Lung (tissue), 12 donors: Measurements from ENCODE around the gene UBALD2. TPM values are rescaled to one million over a fixed set of nuclear protein-coding genes. Genes with fewer than 3 reads are reported as not detected.

Experiments
- ATAC-seq: fragments of 200-7000 bp; cut with Tn5 transposase; one replicate; pipeline ENCODE4 v1.9.1; 2020; ENCODE audit warnings: moderate number of reproducible peaks; ENCODE audit not compliant: insufficient read depth, low FRiP score
- DNase-seq, 3 donors: peaks; one replicate each; pipeline ENCODE4 v3.0.0-alpha.2; 2013 to 2017
- H3K27ac ChIP-seq, 2 donors: one replicate each; pipeline ENCODE4 v1.5.1; 2013; ENCODE audit warnings: mild to moderate bottlenecking in 2 of 2, moderate library complexity in 2 of 2, control low read depth in 1 of 2, inconsistent platforms in 1 of 2, low read depth in 1 of 2, low read length in 1 of 2
- H3K27me3 ChIP-seq, 3 donors: one replicate each; pipeline ENCODE4 v1.5.1; 2013; ENCODE audit warnings: low read length in 2 of 3; ENCODE audit not compliant: control insufficient read depth in 3 of 3, insufficient read depth in 3 of 3
- H3K36me3 ChIP-seq, 4 donors: one replicate each; pipeline ENCODE4 v1.5.1; 2013; ENCODE audit warnings: low read length in 4 of 4, mild to moderate bottlenecking in 1 of 4, moderate library complexity in 1 of 4; ENCODE audit not compliant: control insufficient read depth in 4 of 4, insufficient read depth in 4 of 4
- H3K4me1 ChIP-seq, 5 donors: one replicate each; pipeline ENCODE4 v1.5.1; 2013; ENCODE audit warnings: low read length in 5 of 5, mild to moderate bottlenecking in 2 of 5, moderate library complexity in 1 of 5; ENCODE audit not compliant: control insufficient read depth in 5 of 5, insufficient read depth in 5 of 5
- H3K4me3 ChIP-seq: one replicate; pipeline ENCODE4 v1.5.1; 2013; ENCODE audit warnings: mild to moderate bottlenecking, control low read depth, moderate library complexity
- H3K9ac ChIP-seq, 2 donors: one replicate each; pipeline ENCODE4 v1.5.1; 2013; ENCODE audit warnings: low read length in 2 of 2, control low read depth in 1 of 2; ENCODE audit not compliant: insufficient read depth in 1 of 2
- H3K9me3 ChIP-seq, 4 donors: one replicate each; pipeline ENCODE4 v1.5.1; 2013; ENCODE audit warnings: low read length in 3 of 4, mild to moderate bottlenecking in 1 of 4, moderate library complexity in 1 of 4; ENCODE audit not compliant: control insufficient read depth in 4 of 4, insufficient read depth in 3 of 4
- CTCF ChIP-seq: IDR thresholded peaks from 2 replicates; pipeline ENCODE4 v1.5.1; 2012; ENCODE audit warnings: mild to moderate bottlenecking; ENCODE audit errors: control extremely low read depth, extremely low read depth
- WGBS, 2 donors: extraction: QIAGEN DNeasy Blood & Tissue Kit; methylation state at CpG; one replicate each; pipeline ENCODE4 v1.1.7; 2013; 5-methylcytosine and 5-hydroxymethylcytosine counted together
- polyA plus RNA-seq, 2 donors: library from polyadenylated mRNA; stranded (reverse); fragments of 200-250 nt; gene quantifications; one replicate each; pipeline ENCODE4 v1.2.1, GENCODE V29; 2013
- total RNA-seq, 2 donors: library from RNA; depleted of rRNA in 1 of 2; stranded (reverse); fragments of >200 nt in 1 of 2; gene quantifications; one replicate each; pipeline ENCODE4 v1.2.1, GENCODE V29; 2014 to 2021
- donor health status: control.
- donor health status: control.
- donor health status: Bipolar disorder and iron deficiency.
- donor health status: healthy.
- donor health status: DM: yes; HTN: yes; CAD: no.

Gene UBALD2
- total and polyA plus RNA-seq, 4 donors: 11.6 to 64.0 (median 58.5) TPM

- H3K9me3 ChIP-seq: no peaks in the 10 kb centered on the region
- DNase-seq: no peak
- no peak overlapping the region for H3K4me3 ChIP-seq
- no peak for ATAC-seq
- H3K36me3 ChIP-seq: peaks cover 0 to 4% (median 0%) of the 10 kb centered on the region in 4 donors
- WGBS, 2 donors: 88 to 93% methylated on average over 21 to 23 of the region's 23 CpGs
- peaks cover 0 to 4% (median 3%) of the 10 kb centered on the region in 5 donors for H3K4me1 ChIP-seq
- no peaks in the 10 kb centered on the region for H3K27me3 ChIP-seq
- TF ChIP-seq CTCF: no peak
- H3K9ac ChIP-seq: no peak overlapping the region
- H3K27ac ChIP-seq: no peak overlapping the region
Observed at GRCh38 chr17:76281573-76282371, 16.6 kb downstream of the UBALD2 start.

GRCh38 chr17:76292567-76292966 lies 27.4 kb downstream of the UBALD2 start:
- Histone ChIP-seq H3K4me3 (no peak overlapping the region), H3K4me1 (no peaks in the 10 kb centered on the region), H3K27ac (no peak overlapping the region), H3K9me3 (peaks cover 0 to 3% (median 0%) of the 10 kb centered on the region in 4 donors), H3K9ac (no peak overlapping the region), H3K36me3 (peaks cover 0 to 16% (median 7%) of the 10 kb centered on the region in 4 donors), H3K27me3 (no peaks in the 10 kb centered on the region)
- 96 to 97% methylated on average over 4 of the region's 4 CpGs for WGBS, 2 donors
- TF ChIP-seq CTCF: no peak
- no peak for DNase-seq
- no peak for ATAC-seq

GRCh38 chr17:76293106-76293505 lies 28.0 kb downstream of the UBALD2 start:
- TF ChIP-seq CTCF: no peak

More at GRCh38 chr17:76293106-76293505, 28.0 kb downstream of the UBALD2 start:
- no peak overlapping the region for H3K4me3 ChIP-seq
- ATAC-seq (no peak), DNase-seq (no peak)
- 86 to 90% methylated on average over 7 of the region's 7 CpGs for WGBS, 2 donors
- peaks cover 0 to 3% (median 0%) of the 10 kb centered on the region in 4 donors for H3K9me3 ChIP-seq
- H3K36me3 ChIP-seq: peaks cover 0 to 16% (median 7%) of the 10 kb centered on the region in 4 donors
- no peaks in the 10 kb centered on the region for H3K4me1 ChIP-seq
- no peak overlapping the region for H3K9ac ChIP-seq
- no peak overlapping the region for H3K27ac ChIP-seq
- no peaks in the 10 kb centered on the region for H3K27me3 ChIP-seq
